Measurements from ENCODE around the gene CAP2.

DNA sequence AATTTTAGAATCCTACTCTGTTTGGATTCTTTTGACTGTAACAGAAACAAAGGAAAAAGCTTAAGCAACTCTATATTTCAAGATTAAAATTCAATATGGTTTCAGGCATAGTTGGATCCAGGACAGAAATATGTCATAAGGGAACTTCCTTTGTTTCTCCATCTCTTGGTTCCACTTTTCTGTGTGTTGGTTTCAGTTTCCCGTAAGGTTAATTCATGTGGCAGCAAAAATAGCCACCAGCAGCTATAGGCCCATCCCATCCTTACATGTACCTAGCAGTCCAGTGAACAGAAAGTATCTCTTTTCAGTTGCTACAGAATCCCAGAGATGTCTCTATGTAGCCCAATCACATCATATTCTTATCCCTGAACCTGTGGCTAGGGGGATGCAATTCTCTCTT lies 197.9 kb downstream of the CAP2 start:
- TF ChIP-seq, protein P1, sequence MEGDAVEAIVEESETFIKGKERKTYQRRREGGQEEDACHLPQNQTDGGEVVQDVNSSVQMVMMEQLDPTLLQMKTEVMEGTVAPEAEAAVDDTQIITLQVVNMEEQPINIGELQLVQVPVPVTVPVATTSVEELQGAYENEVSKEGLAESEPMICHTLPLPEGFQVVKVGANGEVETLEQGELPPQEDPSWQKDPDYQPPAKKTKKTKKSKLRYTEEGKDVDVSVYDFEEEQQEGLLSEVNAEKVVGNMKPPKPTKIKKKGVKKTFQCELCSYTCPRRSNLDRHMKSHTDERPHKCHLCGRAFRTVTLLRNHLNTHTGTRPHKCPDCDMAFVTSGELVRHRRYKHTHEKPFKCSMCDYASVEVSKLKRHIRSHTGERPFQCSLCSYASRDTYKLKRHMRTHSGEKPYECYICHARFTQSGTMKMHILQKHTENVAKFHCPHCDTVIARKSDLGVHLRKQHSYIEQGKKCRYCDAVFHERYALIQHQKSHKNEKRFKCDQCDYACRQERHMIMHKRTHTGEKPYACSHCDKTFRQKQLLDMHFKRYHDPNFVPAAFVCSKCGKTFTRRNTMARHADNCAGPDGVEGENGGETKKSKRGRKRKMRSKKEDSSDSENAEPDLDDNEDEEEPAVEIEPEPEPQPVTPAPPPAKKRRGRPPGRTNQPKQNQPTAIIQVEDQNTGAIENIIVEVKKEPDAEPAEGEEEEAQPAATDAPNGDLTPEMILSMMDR (IDR thresholded peaks at IDR 0.05; ENCODE audit: insufficient read depth, low read depth, low read length) = no peak
- TF ChIP-seq EZH2 (IDR thresholded peaks at IDR 0.05; ENCODE audit: insufficient read depth, low read length) = no peak
